ENCODE results near the gene CNIH2.
"Not testable (repeated sequence)": the region's sequence is repeated elsewhere in the genome, so short reads cannot be mapped to it uniquely, and the experiment has no call there.

CNIH2 gene

DNA sequence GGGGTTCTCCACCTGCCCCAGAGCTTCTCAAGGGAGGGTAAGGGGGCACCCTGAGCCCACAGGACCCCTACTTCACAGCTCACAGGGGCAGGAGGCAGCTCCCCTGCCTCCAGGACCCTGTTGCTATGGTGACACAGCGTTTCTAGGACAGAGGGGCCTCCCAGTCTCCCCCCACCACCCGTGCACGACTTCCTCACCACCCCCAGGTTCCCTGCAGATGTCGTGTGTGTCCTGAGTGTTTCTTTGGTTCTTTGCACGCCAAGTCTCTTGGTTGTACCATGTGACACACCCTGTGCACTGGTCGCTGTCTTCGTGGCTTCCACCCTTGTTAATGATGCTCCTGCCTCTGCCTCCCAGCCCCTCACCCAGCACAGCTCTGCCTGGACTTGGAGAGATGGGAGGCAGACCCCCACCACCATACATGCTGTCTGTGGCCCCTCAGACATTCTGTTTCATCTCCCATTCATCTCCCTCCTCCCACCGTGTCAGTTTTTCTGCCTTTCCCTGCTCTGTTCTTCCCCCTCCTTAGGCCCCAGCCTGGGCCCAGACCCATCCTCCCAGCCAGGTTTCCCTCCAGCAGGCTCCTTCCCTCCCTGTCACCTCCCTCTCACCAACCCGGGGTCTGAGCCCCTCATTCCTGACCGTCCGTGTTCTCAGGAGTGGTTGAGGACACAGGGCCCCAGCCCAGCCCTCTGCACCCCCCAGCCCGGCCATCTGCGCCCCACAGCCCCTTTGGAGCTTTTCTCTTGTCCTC is 34.0 kb upstream of the CNIH2 start:
- peaks cover 75% of the 10 kb centered on the region for H3K36me3 Mint-ChIP-seq
- H3K4me3 Mint-ChIP-seq, result no peak overlapping the region
- DNase-seq (ENCODE audit: low spot score in 2 of 2) (no peak), ATAC-seq (no peak)
- H3K4me1 Mint-ChIP-seq, result no peaks in the 10 kb centered on the region
- H3K9me3 Mint-ChIP-seq, result no peaks in the 10 kb centered on the region
- H3K27ac Mint-ChIP-seq, result peak overlapping the region; percentile 92

DNA sequence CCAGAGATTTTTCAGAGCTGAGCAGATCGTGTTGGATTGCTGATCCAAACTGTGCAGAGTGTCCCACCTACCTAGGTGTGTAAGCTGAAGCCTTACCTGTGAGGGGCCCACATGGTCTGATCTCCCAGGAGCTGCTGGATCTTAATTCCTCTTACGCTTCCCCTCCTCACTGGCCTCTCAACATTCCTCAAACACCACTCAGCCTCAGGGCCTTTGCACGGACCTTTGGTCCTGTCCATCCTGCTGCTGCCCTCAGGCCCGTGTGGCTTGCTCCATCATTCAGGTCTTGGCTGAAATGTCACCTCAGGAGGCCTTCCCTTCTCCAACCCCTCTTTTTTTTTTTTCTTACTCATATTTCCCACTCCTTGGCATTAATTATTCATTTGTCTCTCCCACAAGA is 30.7 kb upstream of the CNIH2 start:
- DNase-seq (ENCODE audit: low spot score in 2 of 2) (no peak), ATAC-seq (no peak)
- H3K4me1 Mint-ChIP-seq, result peaks cover 12% of the 10 kb centered on the region
- H3K4me3 Mint-ChIP-seq, result no peak overlapping the region
- H3K36me3 Mint-ChIP-seq, result peaks cover 45% of the 10 kb centered on the region
- peak overlapping the region; percentile 56 for H3K27ac Mint-ChIP-seq
- no peaks in the 10 kb centered on the region for H3K9me3 Mint-ChIP-seq

DNA sequence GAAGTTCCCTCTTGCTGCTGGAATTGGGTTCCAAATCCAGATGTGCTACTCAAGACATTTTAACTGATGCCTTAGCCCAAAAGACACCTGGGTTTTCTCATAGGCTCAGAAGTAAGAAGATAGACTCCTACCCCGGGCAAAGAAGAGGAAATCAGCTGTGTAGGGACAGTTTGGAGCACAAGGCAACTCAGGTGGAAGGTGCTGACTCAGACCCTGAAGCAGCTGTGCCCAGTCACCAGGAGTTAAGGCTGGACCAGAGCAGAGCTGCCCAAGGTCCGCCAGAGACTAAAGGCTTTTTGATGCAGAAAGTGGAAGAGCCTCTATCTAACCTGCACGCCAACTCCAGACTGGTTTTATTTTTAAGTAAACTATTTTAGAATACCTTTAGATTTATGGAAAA is 30.2 kb upstream of the CNIH2 start:
- Mint-ChIP-seq H3K4me1 (peaks cover 12% of the 10 kb centered on the region), H3K27ac (peak overlapping the region; percentile 56), H3K9me3 (no peaks in the 10 kb centered on the region), H3K36me3 (peaks cover 45% of the 10 kb centered on the region), H3K4me3 (no peak overlapping the region)
- ATAC-seq (no peak), DNase-seq (ENCODE audit: low spot score in 2 of 2) (no peak)

DNA sequence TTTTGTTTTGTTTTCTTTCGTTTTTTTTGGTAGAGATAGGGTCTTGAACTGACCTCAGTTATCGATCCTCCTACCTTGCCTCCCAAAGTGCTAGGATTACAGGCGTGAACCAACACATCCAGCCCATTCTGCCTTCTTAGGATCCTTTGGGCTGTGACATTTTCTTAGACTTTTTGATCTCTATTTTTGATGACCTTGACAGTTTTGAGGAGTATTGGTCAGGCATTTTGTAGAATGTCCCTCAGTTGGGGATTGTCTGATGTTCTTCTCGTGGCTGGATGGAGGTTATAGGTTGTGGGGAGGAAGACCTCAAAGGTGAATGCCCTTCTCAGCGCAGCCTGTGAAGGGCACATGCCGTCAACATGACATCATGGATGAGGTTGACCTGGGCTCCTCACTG is 29.1 kb upstream of the CNIH2 start:
- peak overlapping the region; percentile 53 for H3K27ac Mint-ChIP-seq
- H3K4me1 Mint-ChIP-seq, result peaks cover 18% of the 10 kb centered on the region
- no peaks in the 10 kb centered on the region for H3K9me3 Mint-ChIP-seq
- H3K4me3 Mint-ChIP-seq, result no peak overlapping the region
- DNase-seq (ENCODE audit: low spot score in 2 of 2) (no peak), ATAC-seq (no peak)
- H3K36me3 Mint-ChIP-seq, result peaks cover 44% of the 10 kb centered on the region

DNA sequence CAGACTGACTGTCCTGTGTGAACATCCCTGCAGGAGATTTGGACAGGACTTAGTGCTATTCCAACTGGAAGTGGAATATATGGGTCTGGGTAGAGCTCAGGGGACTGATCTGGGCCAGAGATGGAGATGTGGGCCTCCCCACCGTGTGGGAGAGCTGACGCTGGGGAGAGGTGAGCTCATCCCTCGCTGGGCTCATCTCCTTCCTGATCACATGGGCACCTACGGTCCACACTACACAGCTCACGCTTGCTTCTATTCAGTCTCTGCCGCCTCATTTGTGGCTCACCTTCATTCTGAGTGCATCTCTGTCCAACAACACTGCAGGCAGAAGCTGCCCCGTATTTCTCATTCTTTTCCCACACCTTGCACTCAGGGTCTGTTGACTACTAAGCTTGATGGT is 26.2 kb upstream of the CNIH2 start:
- peak; percentile 37 for ATAC-seq

DNA sequence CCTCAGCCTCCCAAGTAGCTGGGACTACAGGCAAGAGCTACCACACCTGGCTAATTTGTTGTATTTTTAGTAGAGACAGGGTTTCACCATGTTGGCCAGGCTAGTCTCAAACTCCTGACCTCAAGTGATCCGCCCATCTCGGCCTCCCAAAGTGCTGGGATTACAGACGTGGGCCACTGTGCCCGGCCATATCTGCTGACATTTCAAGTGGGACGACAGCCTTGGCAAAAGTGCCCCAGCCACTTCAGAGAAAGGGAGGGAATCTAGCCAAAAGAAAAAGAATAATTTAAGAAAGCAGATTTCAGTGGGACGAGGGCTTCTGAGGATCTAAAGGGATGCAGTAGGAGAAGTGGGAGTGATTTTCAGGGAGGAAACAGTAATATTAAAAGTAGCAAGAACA is 24.9 kb upstream of the CNIH2 start:
- peak overlapping the region; percentile 47 for H3K27ac Mint-ChIP-seq
- H3K4me1 Mint-ChIP-seq, result peaks cover 31% of the 10 kb centered on the region
- H3K4me3 Mint-ChIP-seq; ATAC-seq; DNase-seq (ENCODE audit: low spot score in 2 of 2); H3K9me3 Mint-ChIP-seq: not testable (repeated sequence)
- H3K36me3 Mint-ChIP-seq, result peaks cover 28% of the 10 kb centered on the region

More for the DNA sequence above, 26.2 kb upstream of the CNIH2 start:
- H3K9me3 Mint-ChIP-seq, result no peaks in the 10 kb centered on the region
- peak overlapping the region; percentile 47 for H3K27ac Mint-ChIP-seq
- H3K4me1 Mint-ChIP-seq, result peaks cover 28% of the 10 kb centered on the region
- H3K4me3 Mint-ChIP-seq, result no peak overlapping the region
- DNase-seq (ENCODE audit: low spot score in 2 of 2), result no peak
- H3K36me3 Mint-ChIP-seq, result peaks cover 29% of the 10 kb centered on the region

DNA sequence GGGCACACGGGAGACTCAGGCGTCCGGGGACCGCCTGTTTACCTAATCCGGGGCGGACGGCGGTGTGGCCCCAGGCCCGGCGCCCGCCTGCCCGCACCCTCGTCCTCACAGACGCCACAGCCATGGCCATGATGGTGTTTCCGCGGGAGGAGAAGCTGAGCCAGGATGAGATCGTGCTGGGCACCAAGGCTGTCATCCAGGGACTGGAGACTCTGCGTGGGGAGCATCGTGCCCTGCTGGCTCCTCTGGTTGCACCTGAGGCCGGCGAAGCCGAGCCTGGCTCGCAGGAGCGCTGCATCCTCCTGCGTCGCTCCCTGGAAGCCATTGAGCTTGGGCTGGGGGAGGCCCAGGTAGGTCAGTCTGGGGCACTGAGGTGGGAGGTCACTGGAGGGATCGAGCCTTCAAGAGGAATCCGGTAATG is 19.5 kb upstream of the CNIH2 start:
- Mint-ChIP-seq H3K36me3 (peaks cover 56% of the 10 kb centered on the region), H3K4me1 (peaks cover 33% of the 10 kb centered on the region), H3K27ac (peak overlapping the region; percentile 96), H3K4me3 (peak overlapping the region; percentile 87), H3K9me3 (no peaks in the 10 kb centered on the region)
- DNase-seq (ENCODE audit: low spot score in 2 of 2) (no peak), ATAC-seq (peak; percentile 2)

DNA sequence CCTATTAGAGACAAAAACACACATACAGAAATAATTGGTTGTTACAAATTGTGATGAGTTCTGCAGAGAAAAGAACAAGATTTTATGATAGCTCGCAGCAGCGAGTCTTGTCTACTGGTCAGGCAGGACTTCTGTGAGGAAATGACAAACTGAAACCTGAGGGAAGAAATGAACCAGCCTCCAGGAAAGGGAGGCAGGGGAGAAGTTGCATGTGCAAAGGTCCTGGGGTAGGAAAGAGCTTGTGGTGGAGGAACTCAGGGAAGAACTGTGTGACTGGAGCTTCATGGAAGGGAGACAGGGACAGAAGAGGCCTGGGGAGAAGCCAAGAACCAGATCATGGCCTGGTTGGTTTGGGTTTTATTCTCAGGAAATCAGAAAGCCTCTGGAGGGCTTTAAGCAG is 18.8 kb upstream of the CNIH2 start:
- ATAC-seq (no peak), DNase-seq (ENCODE audit: low spot score in 2 of 2) (no peak)
- Mint-ChIP-seq H3K4me3 (peak overlapping the region; percentile 87), H3K4me1 (peaks cover 30% of the 10 kb centered on the region), H3K27ac (peak overlapping the region; percentile 96), H3K9me3 (no peaks in the 10 kb centered on the region), H3K36me3 (peaks cover 55% of the 10 kb centered on the region)

DNA sequence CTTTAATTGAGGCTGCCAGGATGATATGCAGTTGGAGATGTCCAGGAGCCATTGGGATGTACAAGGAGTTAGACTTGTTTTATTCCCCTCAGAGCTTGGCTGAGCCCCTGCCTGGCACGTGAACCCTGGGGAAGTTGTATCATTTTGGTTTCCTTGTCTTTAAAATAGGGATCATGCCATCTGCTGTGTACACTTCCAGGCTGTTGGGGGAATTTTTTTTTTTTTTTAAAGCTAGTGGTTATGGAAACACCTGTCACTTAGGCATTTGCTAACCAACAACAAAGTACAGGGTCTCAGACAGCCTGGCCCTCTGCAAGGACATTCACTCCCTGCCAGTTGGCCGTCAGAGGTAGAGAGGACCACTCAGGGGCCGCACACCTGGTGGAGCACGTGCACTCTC is 18.0 kb upstream of the CNIH2 start:
- DNase-seq (ENCODE audit: low spot score in 2 of 2), result no peak
- peaks cover 55% of the 10 kb centered on the region for H3K36me3 Mint-ChIP-seq
- peaks cover 30% of the 10 kb centered on the region for H3K4me1 Mint-ChIP-seq
- no peak for ATAC-seq
- H3K4me3 Mint-ChIP-seq, result peak overlapping the region; percentile 87
- no peaks in the 10 kb centered on the region for H3K9me3 Mint-ChIP-seq
- peak overlapping the region; percentile 96 for H3K27ac Mint-ChIP-seq

DNA sequence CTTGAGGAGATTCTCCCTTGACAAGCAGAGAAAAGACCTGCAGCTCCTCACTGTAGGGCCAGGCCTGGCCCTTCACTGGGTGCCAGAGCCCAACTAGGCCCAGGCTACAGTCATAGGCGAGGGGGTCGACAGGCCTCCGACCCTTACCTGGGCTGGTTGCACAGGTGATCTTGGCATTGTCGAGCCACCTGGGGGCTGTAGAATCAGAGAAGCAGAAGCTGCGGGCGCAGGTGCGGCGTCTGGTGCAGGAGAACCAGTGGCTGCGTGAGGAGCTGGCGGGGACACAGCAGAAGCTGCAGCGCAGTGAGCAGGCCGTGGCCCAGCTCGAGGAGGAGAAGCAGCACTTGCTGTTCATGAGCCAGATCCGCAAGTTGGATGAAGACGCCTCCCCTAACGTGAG is 16.4 kb upstream of the CNIH2 start:
- Mint-ChIP-seq H3K4me1 (peaks cover 22% of the 10 kb centered on the region), H3K9me3 (no peaks in the 10 kb centered on the region), H3K36me3 (peaks cover 53% of the 10 kb centered on the region), H3K27ac (no peak overlapping the region), H3K4me3 (no peak overlapping the region)
- DNase-seq (ENCODE audit: low spot score in 2 of 2), result no peak
- ATAC-seq, result no peak

DNA sequence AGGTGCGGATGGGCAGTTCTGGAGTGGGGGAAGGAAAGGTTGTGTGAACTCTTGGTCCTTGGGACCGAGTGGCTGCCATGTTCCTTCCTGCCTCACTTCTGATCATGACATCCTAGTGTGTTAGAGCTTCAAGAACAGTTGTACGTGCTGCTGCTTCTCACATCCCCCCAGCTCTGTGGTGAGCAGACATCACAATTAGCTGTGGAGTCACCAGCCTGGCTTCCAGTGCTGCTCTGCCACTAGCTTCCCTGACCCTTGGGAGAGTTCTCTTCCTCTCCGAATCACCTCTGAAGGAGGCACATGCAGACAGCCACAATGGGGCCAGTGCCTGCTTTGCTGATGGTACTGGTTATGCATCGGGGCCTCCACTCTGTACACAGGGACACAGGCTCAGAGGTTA is 15.8 kb upstream of the CNIH2 start:
- H3K36me3 Mint-ChIP-seq, result peaks cover 52% of the 10 kb centered on the region
- no peak overlapping the region for H3K27ac Mint-ChIP-seq
- ATAC-seq, result no peak

DNA sequence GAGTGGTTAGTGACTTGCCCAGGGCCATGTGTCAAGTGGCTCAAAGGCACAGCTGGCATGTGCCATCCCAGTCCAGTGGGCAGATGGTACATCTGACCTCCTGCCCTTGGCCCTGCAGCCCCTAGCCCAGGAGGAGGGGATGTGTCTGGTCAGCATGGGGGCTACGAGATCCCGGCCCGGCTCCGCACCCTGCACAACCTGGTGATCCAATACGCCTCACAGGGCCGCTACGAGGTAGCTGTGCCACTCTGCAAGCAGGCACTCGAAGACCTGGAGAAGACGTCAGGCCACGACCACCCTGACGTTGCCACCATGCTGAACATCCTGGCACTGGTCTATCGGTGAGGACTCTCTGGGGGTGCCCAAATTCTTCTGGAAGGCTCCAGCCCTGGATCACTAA is 15.3 kb upstream of the CNIH2 start:
- H3K27ac Mint-ChIP-seq, result peak overlapping the region; percentile 10
- H3K9me3 Mint-ChIP-seq, result no peaks in the 10 kb centered on the region

More for the DNA sequence above, 15.8 kb upstream of the CNIH2 start:
- Mint-ChIP-seq H3K4me3 (no peak overlapping the region), H3K9me3 (no peaks in the 10 kb centered on the region), H3K4me1 (peaks cover 22% of the 10 kb centered on the region)
- no peak for DNase-seq (ENCODE audit: low spot score in 2 of 2)

DNA sequence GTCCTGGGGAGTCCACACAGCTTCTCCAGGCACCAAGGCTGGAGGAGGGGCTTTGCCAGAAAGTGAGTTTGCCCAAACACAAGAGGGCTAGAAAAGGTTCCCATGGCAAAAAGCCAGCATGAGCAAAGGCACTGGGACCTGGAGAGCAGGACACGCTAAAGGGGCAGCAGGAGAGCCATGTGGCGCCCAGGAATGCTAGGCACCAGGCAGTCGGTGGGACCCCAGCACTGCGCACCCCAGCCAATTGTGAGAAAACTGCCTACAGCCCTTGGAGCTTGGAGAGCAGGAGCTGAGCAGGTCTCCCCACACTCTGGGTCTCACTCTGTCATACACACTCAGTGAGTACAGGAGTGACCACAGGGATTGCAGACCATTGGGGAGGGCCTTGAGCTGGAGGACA is 14.7 kb upstream of the CNIH2 start:
- Mint-ChIP-seq H3K4me1 (peaks cover 32% of the 10 kb centered on the region), H3K4me3 (no peak overlapping the region), H3K36me3 (peaks cover 55% of the 10 kb centered on the region), H3K9me3 (no peaks in the 10 kb centered on the region), H3K27ac (peak overlapping the region; percentile 10)
- DNase-seq (ENCODE audit: low spot score in 2 of 2), result no peak
- no peak for ATAC-seq

More for the DNA sequence above, 15.3 kb upstream of the CNIH2 start:
- ATAC-seq (no peak), DNase-seq (ENCODE audit: low spot score in 2 of 2) (no peak)
- Mint-ChIP-seq H3K36me3 (peaks cover 52% of the 10 kb centered on the region), H3K4me1 (peaks cover 27% of the 10 kb centered on the region), H3K4me3 (no peak overlapping the region)

DNA sequence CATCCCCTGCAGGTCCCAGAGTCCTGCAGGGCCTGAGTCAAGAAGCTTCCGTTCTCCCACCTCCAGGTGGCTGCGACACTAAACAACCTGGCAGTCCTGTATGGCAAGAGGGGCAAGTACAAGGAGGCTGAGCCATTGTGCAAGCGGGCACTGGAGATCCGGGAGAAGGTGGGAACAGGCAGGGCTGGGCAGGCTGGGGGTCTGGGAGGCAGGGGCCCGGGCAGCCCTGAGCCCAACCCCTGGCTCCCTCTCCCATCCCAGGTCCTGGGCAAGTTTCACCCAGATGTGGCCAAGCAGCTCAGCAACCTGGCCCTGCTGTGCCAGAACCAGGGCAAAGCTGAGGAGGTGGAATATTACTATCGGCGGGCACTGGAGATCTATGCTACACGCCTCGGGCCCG is 14.2 kb upstream of the CNIH2 start:
- H3K36me3 Mint-ChIP-seq, result peaks cover 55% of the 10 kb centered on the region
- no peak overlapping the region for H3K27ac Mint-ChIP-seq
- H3K9me3 Mint-ChIP-seq, result no peaks in the 10 kb centered on the region
- ATAC-seq (no peak), DNase-seq (ENCODE audit: low spot score in 2 of 2) (no peak)
- peaks cover 30% of the 10 kb centered on the region for H3K4me1 Mint-ChIP-seq
- no peak overlapping the region for H3K4me3 Mint-ChIP-seq

DNA sequence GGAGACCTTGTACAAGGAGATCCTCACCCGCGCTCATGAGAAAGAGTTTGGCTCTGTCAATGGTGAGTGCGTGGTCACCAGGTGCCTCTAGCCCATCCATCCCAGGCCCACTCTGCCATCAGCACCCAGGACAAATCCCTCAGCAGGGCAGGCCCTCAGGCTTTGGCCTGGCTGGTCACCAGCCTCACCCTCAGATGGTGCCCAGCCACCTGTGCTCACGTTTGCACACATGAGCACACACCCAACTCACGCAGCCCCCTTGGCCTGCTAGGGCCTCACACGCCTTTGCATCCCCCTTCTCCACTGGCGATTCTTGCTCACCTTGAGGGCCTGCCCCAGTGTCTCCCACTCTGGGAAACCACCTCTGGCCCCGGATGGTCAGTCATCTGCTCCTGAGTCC is 13.6 kb upstream of the CNIH2 start:
- Mint-ChIP-seq H3K36me3 (peaks cover 55% of the 10 kb centered on the region), H3K4me1 (peaks cover 28% of the 10 kb centered on the region), H3K27ac (peak overlapping the region; percentile 63)

DNA sequence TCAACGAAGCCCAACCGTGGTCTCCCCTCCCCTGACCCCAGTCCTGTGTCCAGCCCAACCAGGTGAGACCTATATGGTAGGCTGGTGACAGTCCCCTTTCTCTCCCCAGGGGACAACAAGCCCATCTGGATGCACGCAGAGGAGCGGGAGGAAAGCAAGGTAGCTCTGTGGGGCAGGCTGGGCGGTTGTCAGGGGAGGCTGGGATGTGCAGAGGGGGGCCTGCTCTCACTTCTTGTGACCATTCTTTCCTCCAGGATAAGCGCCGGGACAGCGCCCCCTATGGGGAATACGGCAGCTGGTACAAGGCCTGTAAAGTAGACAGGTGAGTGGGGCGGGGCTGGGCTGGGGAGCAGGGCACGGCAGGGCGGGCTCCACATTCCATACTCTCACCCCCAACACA is 13.1 kb upstream of the CNIH2 start:
- DNase-seq (ENCODE audit: low spot score in 2 of 2) (peak in 1 of 2 donors; percentile 63), ATAC-seq (no peak)
- peak overlapping the region; percentile 63 for H3K27ac Mint-ChIP-seq
- H3K36me3 Mint-ChIP-seq, result peaks cover 55% of the 10 kb centered on the region
- H3K9me3 Mint-ChIP-seq, result no peaks in the 10 kb centered on the region
- no peak overlapping the region for H3K4me3 Mint-ChIP-seq
- peaks cover 28% of the 10 kb centered on the region for H3K4me1 Mint-ChIP-seq

More for the DNA sequence above, 13.6 kb upstream of the CNIH2 start:
- ATAC-seq, result no peak
- Mint-ChIP-seq H3K9me3 (no peaks in the 10 kb centered on the region), H3K4me3 (no peak overlapping the region)
- DNase-seq (ENCODE audit: low spot score in 2 of 2), result peak in 1 of 2 donors; percentile 50

Measured in stimulated activated effector memory CD8-positive, alpha-beta T cell treated with anti-CD3 and anti-CD28 coated beads, Interleukin-12 subunit alpha, Interleukin-12 subunit beta, amount 100 ng/mL, for 72 hours (primary cell).